DND-41 (cell line): ENCODE measurements around the gene COL13A1.

Experiments used
- EZH2 ChIP-seq: IDR thresholded peaks from 3 replicates; pipeline ENCODE4 v1.6.1; 2012; ENCODE audit warnings: borderline replicate concordance, low read depth, mild to moderate bottlenecking, moderate library complexity, low read length, inconsistent platforms; ENCODE audit not compliant: severe bottlenecking
- TF ChIP-seq, protein P1 (sequence below): IDR thresholded peaks from 2 replicates; pipeline ENCODE4 v1.5.1; 2012; ENCODE audit warnings: borderline replicate concordance, low read length, moderate library complexity, mild to moderate bottlenecking; ENCODE audit not compliant: poor library complexity, severe bottlenecking; ENCODE audit errors: extremely low read depth

GRCh38 chr10:69783515-69783914 lies 18.2 kb upstream of the COL13A1 start:
- TF ChIP-seq, protein P1, sequence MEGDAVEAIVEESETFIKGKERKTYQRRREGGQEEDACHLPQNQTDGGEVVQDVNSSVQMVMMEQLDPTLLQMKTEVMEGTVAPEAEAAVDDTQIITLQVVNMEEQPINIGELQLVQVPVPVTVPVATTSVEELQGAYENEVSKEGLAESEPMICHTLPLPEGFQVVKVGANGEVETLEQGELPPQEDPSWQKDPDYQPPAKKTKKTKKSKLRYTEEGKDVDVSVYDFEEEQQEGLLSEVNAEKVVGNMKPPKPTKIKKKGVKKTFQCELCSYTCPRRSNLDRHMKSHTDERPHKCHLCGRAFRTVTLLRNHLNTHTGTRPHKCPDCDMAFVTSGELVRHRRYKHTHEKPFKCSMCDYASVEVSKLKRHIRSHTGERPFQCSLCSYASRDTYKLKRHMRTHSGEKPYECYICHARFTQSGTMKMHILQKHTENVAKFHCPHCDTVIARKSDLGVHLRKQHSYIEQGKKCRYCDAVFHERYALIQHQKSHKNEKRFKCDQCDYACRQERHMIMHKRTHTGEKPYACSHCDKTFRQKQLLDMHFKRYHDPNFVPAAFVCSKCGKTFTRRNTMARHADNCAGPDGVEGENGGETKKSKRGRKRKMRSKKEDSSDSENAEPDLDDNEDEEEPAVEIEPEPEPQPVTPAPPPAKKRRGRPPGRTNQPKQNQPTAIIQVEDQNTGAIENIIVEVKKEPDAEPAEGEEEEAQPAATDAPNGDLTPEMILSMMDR, result no peak
- TF ChIP-seq EZH2, result no peak
